DMS153 (cell line): ENCODE measurements around the gene ATP8A1.
"Not testable (repeated sequence)": the region's sequence is repeated elsewhere in the genome, so short reads cannot be mapped to it uniquely, and the experiment has no call there.

Experiments
- DNase-seq: peaks from one replicate; lab custom pipeline; 2025; lab: John Stamatoyannopoulos, UW

Gene ATP8A1

GRCh38 chr4:42501624-42502401 lies 155.1 kb downstream of the ATP8A1 start:
- no peak for DNase-seq

GRCh38 chr4:42498040-42498439 lies 158.9 kb downstream of the ATP8A1 start:
- DNase-seq, result no peak

GRCh38 chr4:42497142-42497910 lies 159.6 kb downstream of the ATP8A1 start:
- DNase-seq, result no peak

- DNase-seq, result no peak
Measured at GRCh38 chr4:42492962-42493361, 163.9 kb downstream of the ATP8A1 start.

DNA sequence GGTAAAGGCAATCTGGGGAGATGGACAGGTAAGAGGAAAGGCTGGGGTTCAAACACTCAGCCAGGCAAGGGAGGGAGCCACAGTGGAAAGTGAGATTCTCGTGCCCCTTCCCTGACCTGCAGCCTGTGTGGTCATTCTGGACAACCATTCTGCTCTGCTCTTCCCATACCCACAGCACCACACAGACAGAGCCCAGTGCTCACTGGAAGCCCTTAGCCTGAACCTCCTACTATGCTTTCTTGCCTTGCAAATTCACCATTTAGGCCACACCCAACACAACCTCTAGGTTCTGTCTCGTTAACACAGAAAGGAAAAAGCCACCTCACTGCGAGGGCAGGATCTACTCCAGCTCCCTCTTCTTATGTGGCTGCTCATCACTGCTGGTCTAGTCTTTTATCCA lies 166.9 kb downstream of the ATP8A1 start:
- DNase-seq, result no peak

DNA sequence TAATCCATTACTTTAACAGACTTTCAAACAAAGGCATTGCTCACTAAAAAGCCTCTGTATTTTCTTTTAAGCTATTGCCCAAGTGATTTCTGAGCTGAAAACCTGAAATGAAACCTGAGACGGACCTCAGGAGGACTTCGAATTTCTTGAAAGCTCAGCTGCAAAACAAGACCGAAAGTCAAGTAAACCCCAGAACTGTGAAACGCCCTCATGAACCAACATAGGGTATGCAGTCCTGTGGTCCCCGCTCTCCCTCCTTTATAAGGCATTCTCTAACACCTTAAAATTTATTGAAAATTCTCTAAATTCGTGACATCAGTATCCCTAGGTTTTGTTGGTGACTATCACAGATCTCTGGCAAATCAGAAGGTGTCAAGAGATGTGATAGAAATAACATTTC lies 167.8 kb downstream of the ATP8A1 start:
- DNase-seq, result no peak

DNA sequence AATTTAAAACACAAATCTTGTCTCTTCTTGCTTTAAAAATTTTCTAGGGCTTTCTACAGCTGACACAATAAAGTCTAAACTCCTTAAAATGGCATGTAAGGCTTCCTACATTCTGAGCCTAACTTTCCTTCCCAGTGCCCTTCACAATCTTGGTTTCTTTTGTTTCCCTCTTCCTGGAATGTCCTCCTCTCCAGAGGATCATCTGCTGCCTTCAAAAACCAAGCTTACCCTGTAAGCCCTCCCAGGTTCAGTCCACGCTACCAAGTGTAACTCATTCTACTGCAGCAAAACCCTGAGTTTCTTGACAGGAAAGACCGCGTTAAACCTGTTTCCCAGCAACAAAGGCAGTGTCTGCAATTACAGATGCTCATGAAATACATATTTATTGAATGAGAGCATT lies 168.4 kb downstream of the ATP8A1 start:
- no peak for DNase-seq

GRCh38 chr4:42488114-42488513 lies 168.8 kb downstream of the ATP8A1 start:
- no peak for DNase-seq

GRCh38 chr4:42487230-42487629 lies 169.7 kb downstream of the ATP8A1 start:
- DNase-seq, result no peak

DNA sequence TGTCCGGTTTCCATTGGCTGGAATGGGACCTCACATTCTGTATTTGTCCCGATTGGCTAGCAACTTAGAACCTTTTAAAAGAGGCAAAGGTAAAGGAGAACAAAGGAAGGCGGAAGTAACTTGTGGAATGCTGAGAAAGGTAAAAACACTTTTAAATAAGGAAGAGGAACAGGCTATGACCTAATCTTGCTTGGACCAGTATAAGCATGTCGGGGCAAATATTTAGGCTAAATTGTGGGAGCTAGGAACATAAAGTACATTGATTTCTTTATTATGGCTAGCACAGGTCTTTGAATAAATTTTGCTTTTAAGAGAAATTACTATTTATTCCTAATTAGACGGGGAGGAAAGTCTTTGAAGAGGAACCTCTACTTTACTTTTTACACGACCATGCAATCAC lies 170.7 kb downstream of the ATP8A1 start:
- DNase-seq, result not testable (repeated sequence)

DNA sequence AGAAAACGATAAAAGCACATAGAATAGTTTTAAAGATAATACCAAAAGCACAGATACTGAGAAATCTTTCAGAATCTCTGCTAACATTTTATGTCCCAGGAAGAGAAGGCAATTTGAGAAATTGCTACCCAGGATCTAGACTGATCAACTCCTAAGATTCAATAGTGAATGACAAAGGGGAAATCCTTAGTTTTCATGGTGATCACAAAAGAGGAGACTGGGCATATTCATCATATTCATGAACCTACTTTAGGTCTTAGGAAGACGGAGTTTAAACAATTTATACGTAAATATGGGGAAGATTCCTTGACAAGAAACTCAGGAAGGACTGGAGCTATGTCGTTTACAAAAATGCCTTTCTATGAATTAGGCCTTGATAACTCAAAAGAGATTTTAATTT lies 172.3 kb downstream of the ATP8A1 start:
- DNase-seq, result no peak

- no peak for DNase-seq
Measured at GRCh38 chr4:42483426-42484379, 173.2 kb downstream of the ATP8A1 start.

DNA sequence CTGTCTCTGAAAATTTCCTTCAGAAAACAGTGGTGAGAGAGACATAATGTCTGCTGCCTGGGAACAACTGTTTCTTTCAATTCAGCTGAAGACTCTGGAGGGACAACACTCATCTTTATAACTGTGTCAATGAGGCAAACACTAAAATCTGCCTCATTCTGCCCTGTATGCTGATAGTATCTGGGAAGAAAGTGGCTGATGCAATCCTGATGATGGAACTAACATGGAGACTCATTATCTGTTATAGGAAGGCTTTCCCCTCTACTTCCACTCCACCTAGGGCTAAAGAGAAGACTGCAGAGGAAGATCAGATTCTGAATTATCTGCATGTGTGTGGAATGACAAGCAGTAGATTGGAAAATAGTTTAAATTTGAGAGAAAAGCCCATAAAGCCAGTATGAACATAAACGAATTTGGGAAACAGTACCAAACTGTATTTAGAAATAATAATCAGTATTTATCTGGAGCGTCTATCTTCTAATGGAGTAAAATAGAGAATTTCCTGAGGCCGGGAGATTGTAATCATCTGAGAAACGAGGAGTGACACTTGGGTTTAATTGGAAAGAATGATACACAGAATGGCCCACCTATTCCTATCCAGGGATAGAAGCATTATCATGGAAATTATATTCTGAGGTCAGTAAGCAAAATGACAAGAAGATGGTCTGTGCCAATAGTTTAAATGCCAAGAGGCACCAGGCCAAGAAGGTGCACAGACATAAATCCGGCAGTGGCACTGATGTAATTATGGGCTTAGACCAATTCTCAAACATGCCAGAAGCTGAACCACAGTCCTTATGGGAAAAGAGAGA lies 174.2 kb downstream of the ATP8A1 start:
- no peak for DNase-seq

GRCh38 chr4:42480717-42481116 lies 176.2 kb downstream of the ATP8A1 start:
- DNase-seq, result no peak

DNA sequence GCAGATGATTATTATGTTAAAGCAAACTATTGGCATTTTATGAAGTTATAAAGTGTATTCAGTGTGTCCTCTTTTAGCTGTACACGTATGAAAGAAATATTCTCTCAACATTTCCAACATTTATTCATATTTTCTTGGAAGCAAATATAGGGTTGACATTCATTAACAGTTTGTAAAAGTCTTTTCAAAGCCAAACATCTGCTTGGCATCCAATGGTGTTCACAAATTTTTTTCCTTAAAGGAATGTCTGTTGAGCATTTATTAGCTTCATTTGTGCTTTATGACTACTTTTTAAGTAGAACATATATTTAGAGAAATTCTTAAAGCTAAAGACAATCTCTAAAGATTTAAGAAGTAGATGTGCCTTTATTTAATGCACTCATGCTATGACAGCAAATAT lies 176.6 kb downstream of the ATP8A1 start:
- no peak for DNase-seq

- no peak for DNase-seq
Measured at GRCh38 chr4:42478946-42479345, 178.0 kb downstream of the ATP8A1 start.

- DNase-seq, result no peak
Measured at GRCh38 chr4:42478509-42478908, 178.4 kb downstream of the ATP8A1 start.

DNA sequence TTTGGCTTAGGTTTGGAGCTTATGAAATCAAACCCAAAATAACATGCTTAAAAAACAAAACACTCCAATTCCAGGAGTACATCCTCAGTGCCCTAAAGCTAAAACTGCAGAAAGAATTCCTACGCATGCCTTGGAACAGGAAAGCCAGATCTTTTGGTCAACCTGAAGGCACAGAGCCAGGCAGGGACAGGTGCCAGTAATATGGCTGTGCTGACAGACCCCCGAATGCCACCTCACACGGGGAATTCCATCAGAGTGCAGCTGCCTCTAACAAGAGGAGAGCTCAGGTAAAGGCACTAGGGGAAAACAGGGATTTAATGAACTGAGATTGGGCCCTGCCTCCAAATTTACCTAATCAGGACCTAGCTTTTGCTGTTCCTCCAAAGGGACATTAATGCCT lies 182.5 kb downstream of the ATP8A1 start:
- no peak for DNase-seq

GRCh38 chr4:42473071-42473684 lies 183.7 kb downstream of the ATP8A1 start:
- no peak for DNase-seq

DNA sequence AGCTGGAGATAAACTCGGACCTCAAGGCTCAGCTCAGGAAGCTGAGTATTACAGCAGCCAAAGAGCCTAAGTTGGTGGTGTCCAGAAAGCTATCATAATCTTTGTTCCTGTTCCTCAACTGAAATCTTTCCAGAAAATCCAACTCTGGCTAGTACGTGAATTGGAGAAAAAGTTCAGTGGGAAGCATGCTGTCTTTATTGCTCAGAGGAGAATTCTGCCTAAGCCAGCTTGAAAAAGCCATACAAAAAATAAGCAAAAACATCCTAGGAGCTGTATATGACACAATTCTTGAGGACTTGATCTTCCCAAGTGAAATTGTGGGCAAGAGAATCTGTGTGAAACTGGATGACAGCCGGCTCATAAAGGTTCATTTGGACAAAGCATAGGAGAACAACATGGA lies 185.0 kb downstream of the ATP8A1 start:
- DNase-seq, result no peak

DNA sequence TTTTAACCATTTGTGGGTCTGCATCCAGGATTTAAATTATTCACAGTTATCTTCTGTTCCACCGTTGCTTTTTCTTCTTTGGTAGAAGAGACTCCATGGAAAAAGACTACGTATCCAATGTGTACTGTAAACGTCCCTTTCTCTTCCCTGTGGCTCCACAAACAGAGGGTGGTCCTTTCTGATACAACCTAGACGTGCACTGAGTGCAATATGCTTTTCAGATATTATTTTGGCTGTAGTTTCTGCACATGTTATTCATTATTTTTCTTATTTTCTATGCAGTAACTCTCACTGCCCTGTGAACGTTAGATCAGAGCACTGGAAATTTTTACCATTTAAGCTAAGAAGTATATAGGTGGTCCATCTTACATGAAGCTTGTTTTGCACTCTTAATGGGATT lies 186.9 kb downstream of the ATP8A1 start:
- no peak for DNase-seq
